Non-pigmented ciliary epithelial cell (primary cell): Measurements from ENCODE around the gene MAP3K20.
"Not testable (repeated sequence)": the region's sequence is repeated elsewhere in the genome, so short reads cannot be mapped to it uniquely, and the experiment has no call there.

Experiments used
- DNase-seq: peaks from one replicate; pipeline ENCODE4 v3.0.0-alpha.2; 2010; ENCODE audit warnings: low read depth

MAP3K20 gene

DNA sequence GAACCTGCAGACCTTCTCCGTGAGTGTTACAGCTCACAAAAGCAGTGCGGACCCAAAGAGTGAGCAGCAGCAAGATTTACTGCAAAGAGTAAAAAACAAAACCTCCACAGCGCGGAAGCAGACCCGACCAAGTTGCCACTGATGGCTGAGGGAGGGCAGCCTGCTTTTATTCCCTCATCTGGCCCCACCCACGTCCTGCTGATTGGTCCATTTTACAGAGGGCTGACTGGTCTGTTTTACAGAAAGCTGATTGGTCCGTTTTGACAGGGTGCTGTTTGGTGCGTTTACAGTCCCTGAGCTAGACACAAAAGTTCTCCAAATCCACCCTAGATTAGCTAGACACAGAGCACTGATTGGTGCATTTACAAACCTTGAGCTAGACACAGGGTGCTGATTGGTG is 206.3 kb downstream of the MAP3K20 start:
- not testable (repeated sequence) for DNase-seq

- DNase-seq = no peak
Measured at GRCh38 chr2:173282795-173283545, 207.3 kb downstream of the MAP3K20 start.

GRCh38 chr2:173286153-173286809 is 210.6 kb downstream of the MAP3K20 start:
- DNase-seq = no peak

- DNase-seq = no peak
Measured at GRCh38 chr2:173287594-173287993, 211.9 kb downstream of the MAP3K20 start.

DNA sequence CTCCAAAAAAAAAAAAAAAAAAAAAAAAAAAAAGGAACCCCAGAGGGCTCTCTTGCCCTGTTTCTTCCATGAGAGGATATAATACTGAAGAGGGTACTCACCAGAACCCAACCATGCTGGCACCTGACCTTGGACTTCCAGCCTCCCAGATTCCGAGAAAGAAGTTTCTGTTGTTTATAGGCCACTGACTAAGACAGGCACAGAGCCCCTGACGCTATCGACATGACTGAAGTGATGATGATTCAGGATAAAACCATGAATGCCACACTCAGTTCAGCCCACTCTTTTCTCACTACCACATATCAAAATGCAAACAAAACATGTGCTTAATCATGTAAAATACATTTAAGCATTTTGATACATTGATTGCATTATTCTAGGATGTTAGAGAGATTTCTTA is 212.9 kb downstream of the MAP3K20 start:
- DNase-seq = peak; percentile 62

DNA sequence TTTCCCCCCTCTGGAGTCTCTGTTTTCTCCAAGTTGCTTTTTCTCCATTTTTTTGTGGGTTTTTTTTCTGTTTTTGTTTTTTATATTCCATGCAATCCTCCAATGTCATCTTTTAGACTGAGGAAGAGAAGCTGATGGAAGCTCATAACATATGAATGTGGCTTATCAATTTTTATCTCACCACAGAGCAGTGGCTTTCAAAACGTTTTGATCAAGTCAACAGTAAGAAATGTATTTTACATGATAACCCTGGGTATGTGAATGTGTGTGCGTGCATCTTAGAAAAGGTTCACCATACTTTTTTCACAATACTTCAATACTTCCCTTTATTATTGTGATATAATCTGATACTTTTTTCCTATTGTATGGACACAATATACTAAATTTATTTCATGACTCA is 214.4 kb downstream of the MAP3K20 start:
- DNase-seq = peak; percentile 34

- no peak for DNase-seq
Measured at GRCh38 chr2:173290518-173290917, 214.9 kb downstream of the MAP3K20 start.

- DNase-seq = no peak
Measured at GRCh38 chr2:173291412-173291811, 215.8 kb downstream of the MAP3K20 start.

DNA sequence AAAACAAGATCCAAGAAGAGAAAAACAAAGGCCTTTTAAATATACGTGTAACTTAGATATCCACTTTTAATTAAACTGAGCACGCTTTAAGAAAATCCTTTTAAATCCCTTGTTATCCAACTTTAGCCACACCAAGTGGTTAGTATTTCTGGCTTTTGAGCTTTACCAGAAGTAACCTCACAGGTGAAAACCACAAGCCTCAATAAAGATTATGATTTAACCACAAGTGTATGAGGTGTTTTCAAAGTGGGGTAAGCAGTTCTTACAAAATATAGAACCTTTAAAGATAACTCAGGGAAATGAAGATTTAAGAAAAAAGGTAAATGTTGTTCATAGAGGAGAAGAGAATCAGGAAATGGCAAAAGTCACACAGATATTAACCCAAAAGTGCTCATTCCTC is 220.6 kb downstream of the MAP3K20 start:
- no peak for DNase-seq

GRCh38 chr2:173298536-173299097 is 223.0 kb downstream of the MAP3K20 start:
- no peak for DNase-seq

- DNase-seq = no peak
Measured at GRCh38 chr2:173299764-173300163, 224.1 kb downstream of the MAP3K20 start.

DNA sequence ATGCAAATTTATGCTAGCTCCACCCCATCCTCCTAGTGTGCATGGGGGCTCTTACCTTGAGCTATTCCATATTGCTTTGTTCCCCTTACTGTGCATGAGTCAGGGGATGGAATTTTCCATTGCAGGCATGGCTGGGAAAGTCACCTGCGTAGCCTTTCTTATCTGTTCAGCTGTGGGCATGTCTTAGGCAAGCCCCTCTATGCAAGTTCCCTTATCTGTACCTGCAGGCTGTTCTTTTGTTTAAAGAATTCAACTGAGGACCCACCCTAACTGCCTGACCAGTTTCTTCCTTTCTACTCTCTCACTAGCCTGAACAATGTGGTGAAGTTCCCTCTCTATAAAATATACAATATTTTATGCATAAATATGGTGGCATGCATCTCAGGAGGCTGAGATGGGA is 224.8 kb downstream of the MAP3K20 start:
- no peak for DNase-seq

- not testable (repeated sequence) for DNase-seq
Measured at GRCh38 chr2:173301549-173301948, 225.9 kb downstream of the MAP3K20 start.

GRCh38 chr2:173305303-173305702 is 229.7 kb downstream of the MAP3K20 start:
- DNase-seq = no peak

DNA sequence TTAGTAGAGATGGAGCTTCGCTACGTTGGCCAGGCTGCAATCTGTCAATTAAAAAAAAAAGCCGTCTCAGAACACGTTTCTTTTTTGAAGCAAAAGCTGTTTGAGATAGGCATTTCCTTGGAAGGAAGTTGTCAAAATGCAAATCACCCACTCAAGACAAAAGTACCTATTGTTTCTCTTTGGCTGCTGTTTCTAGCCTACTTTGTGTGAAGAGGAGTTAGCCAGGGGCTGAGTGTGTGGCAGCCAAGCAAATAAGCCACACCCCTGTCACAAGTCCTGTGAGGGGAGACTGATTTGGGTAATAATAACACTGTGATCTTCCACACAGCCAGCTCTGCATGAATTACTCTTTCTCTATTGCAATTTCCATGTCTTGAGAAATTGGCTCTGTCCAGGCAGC is 231.6 kb downstream of the MAP3K20 start:
- no peak for DNase-seq

DNA sequence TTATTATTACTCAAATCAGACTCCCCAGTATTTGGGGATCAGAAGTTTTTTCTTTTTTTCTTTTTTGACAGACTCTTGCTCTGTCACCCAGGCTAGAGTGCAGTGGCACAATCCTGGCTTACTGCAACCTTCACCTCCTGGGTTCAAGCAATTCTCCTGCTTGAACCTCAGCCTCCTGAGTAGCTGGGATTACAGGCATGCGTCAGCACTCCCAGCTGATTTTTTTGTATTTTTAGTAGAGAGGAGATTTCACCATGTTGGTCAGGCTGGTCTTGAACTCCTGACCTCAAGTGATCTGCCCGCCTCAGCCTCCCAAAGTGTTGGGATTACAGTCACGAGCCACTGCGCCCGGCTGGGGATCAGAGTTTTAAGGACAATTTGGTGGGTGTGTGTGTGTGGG is 233.7 kb downstream of the MAP3K20 start:
- DNase-seq = not testable (repeated sequence)

DNA sequence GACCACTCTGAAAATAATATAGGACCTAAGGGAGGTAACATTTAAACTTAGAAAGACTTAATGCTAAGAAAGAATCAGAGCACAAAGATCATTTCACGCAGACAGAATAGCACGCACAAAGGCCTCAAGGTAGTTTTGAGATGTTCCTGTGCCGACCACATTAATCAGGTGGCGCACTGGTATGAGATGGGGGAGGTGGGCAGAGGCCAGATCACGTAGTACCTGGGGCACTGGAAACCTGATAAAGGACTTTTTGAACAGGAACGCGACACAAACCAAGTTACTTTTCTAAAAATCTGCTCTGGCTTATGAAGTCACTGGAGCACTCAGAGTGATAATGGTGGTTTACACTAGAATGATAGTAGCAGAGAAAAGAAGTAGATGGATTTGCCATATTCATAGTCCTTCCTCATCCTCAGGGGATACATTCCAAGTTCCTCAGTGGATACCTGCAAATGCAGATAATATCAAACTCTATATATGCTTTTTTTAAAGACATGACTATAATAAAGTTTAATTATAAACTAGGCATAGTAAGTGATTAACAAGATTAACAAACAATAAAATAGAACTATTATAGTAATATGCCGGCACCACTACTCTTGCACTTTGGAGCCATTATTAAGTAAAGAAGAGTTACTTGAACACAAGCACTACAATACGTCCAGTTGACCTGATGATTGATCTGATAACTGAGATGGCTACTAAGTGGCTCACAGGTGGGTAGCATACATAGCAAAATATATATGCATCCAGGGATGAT is 236.4 kb downstream of the MAP3K20 start:
- no peak for DNase-seq
